Mucosa of stomach (tissue), 1 donor: Measurements from ENCODE around the gene OR5K4.

Source experiments
- H3K27me3 ChIP-seq: one replicate; pipeline ENCODE4 v1.7.0; 2013; ENCODE audit warnings: mild to moderate bottlenecking, low read length; ENCODE audit not compliant: control insufficient read depth, insufficient read depth
- H3K36me3 ChIP-seq: one replicate; pipeline ENCODE4 v1.7.0; 2013; ENCODE audit warnings: low read length; ENCODE audit not compliant: control insufficient read depth, insufficient read depth
- H3K4me1 ChIP-seq: one replicate; pipeline ENCODE4 v1.7.0; 2013; ENCODE audit warnings: mild to moderate bottlenecking, low read length; ENCODE audit not compliant: control insufficient read depth, insufficient read depth
- H3K4me3 ChIP-seq: one replicate; pipeline ENCODE4 v1.7.0; 2013; ENCODE audit warnings: low read length
- H3K9ac ChIP-seq: one replicate; pipeline ENCODE4 v1.7.0; 2013; ENCODE audit warnings: mild to moderate bottlenecking, low read length, moderate library complexity
- H3K9me3 ChIP-seq: one replicate; pipeline ENCODE4 v1.7.0; 2013; ENCODE audit warnings: mild to moderate bottlenecking, low read length, moderate library complexity; ENCODE audit not compliant: control insufficient read depth
- donor health status: Pancreatic carcinoma.

Gene OR5K4

GRCh38 chr3:98353554-98353953 is at the start of gene OR5K4:
Gene OR5K4 (plus strand): TSS chr3:98353854. CDS start chr3:98353854, 0 bp downstream.
- H3K36me3 ChIP-seq: no peaks in the 10 kb centered on the region
- no peaks in the 10 kb centered on the region for H3K27me3 ChIP-seq
- H3K9me3 ChIP-seq: no peaks in the 10 kb centered on the region
- H3K4me3 ChIP-seq: no peak within 1 kb of the TSS
- H3K9ac ChIP-seq: no peak within 1 kb of the TSS
- H3K4me1 ChIP-seq: no peaks in the 10 kb centered on the region

GRCh38 chr3:98322101-98322500 is 31.6 kb upstream of the OR5K4 start:
- Histone ChIP-seq H3K4me3 (no peak overlapping the region), H3K27me3 (no peaks in the 10 kb centered on the region), H3K36me3 (no peaks in the 10 kb centered on the region), H3K9me3 (no peaks in the 10 kb centered on the region), H3K4me1 (no peaks in the 10 kb centered on the region), H3K9ac (no peak overlapping the region)

GRCh38 chr3:98322686-98323085 is 31.0 kb upstream of the OR5K4 start:
- no peaks in the 10 kb centered on the region for H3K4me1 ChIP-seq
- H3K9me3 ChIP-seq: no peaks in the 10 kb centered on the region
- no peaks in the 10 kb centered on the region for H3K27me3 ChIP-seq
- H3K36me3 ChIP-seq: no peaks in the 10 kb centered on the region
- H3K9ac ChIP-seq: no peak overlapping the region
- no peak overlapping the region for H3K4me3 ChIP-seq

- Histone ChIP-seq H3K4me1 (no peaks in the 10 kb centered on the region), H3K27me3 (no peaks in the 10 kb centered on the region), H3K9me3 (no peaks in the 10 kb centered on the region), H3K36me3 (no peaks in the 10 kb centered on the region), H3K9ac (no peak overlapping the region), H3K4me3 (no peak overlapping the region)
These were observed 30.2 kb upstream of the OR5K4 start for GRCh38 chr3:98323425-98323824.

GRCh38 chr3:98325055-98325454 is 28.6 kb upstream of the OR5K4 start:
- Histone ChIP-seq H3K9me3 (no peaks in the 10 kb centered on the region), H3K4me3 (no peak overlapping the region), H3K4me1 (no peaks in the 10 kb centered on the region), H3K27me3 (no peaks in the 10 kb centered on the region), H3K36me3 (no peaks in the 10 kb centered on the region), H3K9ac (no peak overlapping the region)

GRCh38 chr3:98326105-98326893 is 27.4 kb upstream of the OR5K4 start:
- no peak overlapping the region for H3K9ac ChIP-seq
- H3K27me3 ChIP-seq: no peaks in the 10 kb centered on the region
- H3K9me3 ChIP-seq: no peaks in the 10 kb centered on the region
- no peaks in the 10 kb centered on the region for H3K36me3 ChIP-seq
- no peaks in the 10 kb centered on the region for H3K4me1 ChIP-seq
- no peak overlapping the region for H3K4me3 ChIP-seq

- H3K9me3 ChIP-seq: no peaks in the 10 kb centered on the region
- no peaks in the 10 kb centered on the region for H3K36me3 ChIP-seq
- H3K4me1 ChIP-seq: no peaks in the 10 kb centered on the region
- H3K9ac ChIP-seq: no peak overlapping the region
- H3K27me3 ChIP-seq: no peaks in the 10 kb centered on the region
- H3K4me3 ChIP-seq: no peak overlapping the region
These were observed 26.7 kb upstream of the OR5K4 start for GRCh38 chr3:98326945-98327344.

- H3K9ac ChIP-seq: no peak overlapping the region
- no peaks in the 10 kb centered on the region for H3K4me1 ChIP-seq
- no peak overlapping the region for H3K4me3 ChIP-seq
- no peaks in the 10 kb centered on the region for H3K36me3 ChIP-seq
- no peaks in the 10 kb centered on the region for H3K27me3 ChIP-seq
- no peaks in the 10 kb centered on the region for H3K9me3 ChIP-seq
These were observed 24.7 kb upstream of the OR5K4 start for GRCh38 chr3:98328933-98329332.

GRCh38 chr3:98329392-98330124 is 24.1 kb upstream of the OR5K4 start:
- Histone ChIP-seq H3K4me1 (no peaks in the 10 kb centered on the region), H3K4me3 (no peak overlapping the region), H3K36me3 (no peaks in the 10 kb centered on the region), H3K27me3 (no peaks in the 10 kb centered on the region), H3K9me3 (no peaks in the 10 kb centered on the region), H3K9ac (no peak overlapping the region)

- Histone ChIP-seq H3K4me3 (no peak overlapping the region), H3K36me3 (no peaks in the 10 kb centered on the region), H3K9me3 (no peaks in the 10 kb centered on the region), H3K27me3 (no peaks in the 10 kb centered on the region), H3K9ac (no peak overlapping the region), H3K4me1 (no peaks in the 10 kb centered on the region)
These were observed 22.3 kb upstream of the OR5K4 start for GRCh38 chr3:98331329-98331728.

GRCh38 chr3:98333989-98334606 is 19.6 kb upstream of the OR5K4 start:
- H3K36me3 ChIP-seq: no peaks in the 10 kb centered on the region
- no peaks in the 10 kb centered on the region for H3K4me1 ChIP-seq
- no peak overlapping the region for H3K4me3 ChIP-seq
- no peaks in the 10 kb centered on the region for H3K9me3 ChIP-seq
- no peaks in the 10 kb centered on the region for H3K27me3 ChIP-seq
- no peak overlapping the region for H3K9ac ChIP-seq

GRCh38 chr3:98339031-98339430 is 14.6 kb upstream of the OR5K4 start:
- no peak overlapping the region for H3K9ac ChIP-seq
- no peaks in the 10 kb centered on the region for H3K27me3 ChIP-seq
- no peaks in the 10 kb centered on the region for H3K4me1 ChIP-seq
- H3K9me3 ChIP-seq: no peaks in the 10 kb centered on the region
- no peak overlapping the region for H3K4me3 ChIP-seq
- no peaks in the 10 kb centered on the region for H3K36me3 ChIP-seq
